ENCODE measurements around the gene RBM44.

The RBM44 gene

DNA sequence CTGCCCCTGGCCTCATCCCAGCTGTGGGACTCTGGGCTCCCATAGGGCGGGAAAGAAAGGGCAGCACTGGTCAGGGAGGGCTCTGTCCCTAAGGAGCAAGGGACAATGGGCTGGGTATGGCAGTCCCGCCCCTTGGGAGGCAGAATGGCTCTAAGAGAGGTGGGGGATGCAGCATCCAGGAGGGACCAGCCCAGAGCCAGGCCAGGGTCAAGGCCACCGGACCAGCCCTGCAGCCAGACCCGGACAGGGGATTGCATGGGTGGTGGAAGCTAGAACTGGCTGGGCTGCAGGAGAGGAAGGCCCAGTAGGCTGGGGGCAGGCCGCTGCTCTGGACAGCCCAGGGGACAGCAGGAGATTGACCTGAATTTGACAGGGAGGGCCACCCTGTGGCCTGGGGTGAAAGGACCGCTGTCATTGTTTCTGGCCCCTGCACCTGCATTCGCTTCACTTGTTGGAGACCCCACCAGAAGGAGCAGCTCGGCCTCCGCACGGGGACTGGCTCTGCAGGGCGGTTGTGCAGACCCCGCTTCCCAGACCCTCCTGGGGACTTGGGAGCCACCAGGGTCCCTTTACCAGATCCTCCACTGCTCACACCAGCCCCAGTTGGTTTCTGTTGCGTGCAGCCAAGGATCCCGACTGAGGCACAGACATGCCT lies 75.4 kb downstream of the RBM44 start:
- no peak for DNase-seq

DNA sequence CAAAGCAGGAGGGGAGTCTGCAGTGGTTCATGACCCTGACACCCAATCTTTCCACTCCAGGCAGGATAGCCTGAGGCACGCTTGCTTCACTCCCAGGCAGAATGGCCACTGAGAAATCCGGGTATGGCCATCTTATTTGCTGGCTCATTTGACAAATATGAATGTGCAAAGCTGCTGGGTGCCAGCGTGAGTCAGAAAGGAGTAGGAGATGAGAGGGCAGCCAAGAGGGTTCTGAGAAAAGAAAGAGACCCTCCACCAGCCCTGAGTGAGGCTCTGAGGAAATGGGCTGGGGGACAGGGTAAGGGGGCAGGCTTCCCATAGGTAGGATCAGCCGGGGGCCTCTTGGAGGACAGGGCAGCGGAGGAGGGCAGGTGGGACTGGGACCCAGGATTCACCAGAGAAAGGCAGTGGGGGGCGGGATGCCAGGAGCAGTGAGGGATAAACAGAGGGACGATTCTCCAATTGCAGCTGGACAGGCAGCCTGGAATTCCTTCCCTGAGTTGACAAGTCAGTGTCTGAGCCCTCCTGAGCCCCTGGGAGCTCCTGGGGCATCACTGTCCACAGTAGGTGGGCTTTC lies 76.1 kb downstream of the RBM44 start:
- DNase-seq = no peak

DNA sequence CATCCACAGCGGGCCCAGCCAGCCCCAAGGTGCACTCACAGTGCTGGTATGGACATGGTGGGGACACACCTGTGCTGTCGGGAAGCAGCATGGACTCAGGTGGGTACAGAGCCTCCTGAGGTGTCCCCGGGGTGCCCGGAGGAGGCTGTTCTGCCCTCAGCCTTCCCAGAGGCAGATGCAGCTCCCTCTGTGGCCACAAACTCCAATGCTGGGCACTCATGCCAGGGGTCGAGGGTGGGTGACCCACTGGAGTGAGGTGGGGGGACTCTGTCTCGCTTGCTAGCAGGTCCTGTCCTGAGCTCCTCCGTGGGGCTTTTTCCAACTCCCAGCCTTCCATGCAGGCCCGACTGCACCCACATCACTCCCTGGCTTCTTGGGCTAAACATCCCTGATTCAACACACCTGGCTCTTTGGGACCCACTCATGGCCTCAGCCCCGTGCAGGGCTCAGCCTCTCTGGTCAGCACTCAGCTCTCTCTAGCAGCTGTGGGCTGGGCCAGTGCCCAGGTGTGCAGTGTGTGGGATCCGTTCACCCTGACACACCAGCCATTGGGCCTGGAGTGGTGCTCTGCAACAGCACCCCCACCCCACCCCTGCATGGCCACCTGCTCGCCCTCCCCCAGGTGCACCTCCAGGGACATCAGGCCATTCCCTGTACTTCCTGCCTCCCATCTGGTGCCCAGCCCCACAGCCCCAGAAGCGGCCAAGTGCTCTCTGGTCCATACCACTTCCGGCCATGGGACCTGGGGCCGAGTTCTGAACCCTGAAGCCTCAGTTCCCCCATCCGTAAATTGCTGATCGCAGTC lies 76.9 kb downstream of the RBM44 start:
- no peak for DNase-seq

DNA sequence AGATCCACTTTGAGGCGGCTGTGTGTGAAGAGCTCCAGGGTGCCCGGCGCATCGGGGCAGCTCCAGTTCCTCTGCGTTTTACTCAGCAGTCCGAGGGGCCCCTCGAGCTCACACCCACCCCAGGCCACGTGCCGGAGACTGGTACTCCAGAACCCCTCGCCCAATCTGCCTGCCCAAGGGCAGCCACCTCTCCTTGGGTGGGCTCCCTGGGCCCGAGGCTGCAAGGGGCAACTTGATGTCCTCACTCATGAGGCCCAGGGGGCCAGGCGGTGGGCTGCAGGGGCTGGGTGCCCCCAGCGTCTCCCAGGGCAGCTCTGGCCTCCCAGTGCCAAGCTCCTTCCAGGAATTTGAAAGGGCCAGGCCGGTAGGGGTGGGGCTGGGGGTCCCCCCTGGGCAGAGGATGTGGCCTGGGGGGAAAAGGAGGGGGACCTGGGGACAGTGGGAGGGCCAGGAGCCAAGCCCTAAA lies 77.5 kb downstream of the RBM44 start:
- no peak for DNase-seq

DNA sequence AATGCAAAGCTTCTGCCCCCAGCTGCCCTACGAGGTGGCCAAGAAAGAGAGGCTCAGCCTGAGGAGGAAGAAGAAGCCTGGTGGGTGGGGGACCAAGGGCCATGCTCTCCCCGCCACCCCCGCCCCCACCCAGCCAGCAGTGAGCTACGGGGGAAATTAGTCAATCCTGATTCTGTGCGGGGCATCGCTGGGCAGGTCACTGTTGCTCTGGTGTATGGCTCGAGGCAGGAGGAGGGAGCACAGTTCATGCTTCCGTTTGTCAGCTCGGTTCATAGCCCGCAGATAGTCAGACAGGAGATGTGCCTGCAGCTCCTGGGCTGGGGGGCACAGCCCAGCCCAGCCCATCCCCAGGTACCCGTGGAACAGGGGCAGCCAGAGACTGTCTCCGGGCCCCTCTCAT lies 78.0 kb downstream of the RBM44 start:
- no peak for DNase-seq

DNA sequence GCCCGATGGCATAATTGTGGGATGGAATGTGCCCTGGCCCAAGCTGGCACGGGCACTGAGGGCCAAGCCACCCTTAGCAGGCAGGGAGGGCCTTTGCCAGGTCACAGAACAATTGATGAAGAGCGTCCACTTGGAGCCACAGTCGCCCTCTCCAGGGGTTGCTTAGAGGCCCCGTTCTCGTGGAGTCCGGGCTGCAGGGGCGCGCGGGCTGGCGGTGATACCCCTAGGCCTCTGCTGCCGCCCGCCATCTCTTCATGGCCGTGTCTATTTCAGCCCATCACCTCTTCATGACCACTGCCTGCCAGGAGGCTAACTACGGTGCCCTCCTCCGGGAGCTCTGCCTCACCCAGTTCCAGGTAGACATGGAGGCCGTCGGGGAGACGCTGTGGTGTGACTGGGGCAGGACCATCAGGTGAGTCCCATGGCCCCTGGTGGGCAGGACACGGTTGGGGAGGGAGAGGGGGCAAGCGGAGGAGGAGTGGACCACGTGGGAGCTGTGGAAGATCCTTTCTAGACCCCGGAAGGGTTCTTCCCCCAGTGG lies 78.4 kb downstream of the RBM44 start:
- DNase-seq = no peak

DNA sequence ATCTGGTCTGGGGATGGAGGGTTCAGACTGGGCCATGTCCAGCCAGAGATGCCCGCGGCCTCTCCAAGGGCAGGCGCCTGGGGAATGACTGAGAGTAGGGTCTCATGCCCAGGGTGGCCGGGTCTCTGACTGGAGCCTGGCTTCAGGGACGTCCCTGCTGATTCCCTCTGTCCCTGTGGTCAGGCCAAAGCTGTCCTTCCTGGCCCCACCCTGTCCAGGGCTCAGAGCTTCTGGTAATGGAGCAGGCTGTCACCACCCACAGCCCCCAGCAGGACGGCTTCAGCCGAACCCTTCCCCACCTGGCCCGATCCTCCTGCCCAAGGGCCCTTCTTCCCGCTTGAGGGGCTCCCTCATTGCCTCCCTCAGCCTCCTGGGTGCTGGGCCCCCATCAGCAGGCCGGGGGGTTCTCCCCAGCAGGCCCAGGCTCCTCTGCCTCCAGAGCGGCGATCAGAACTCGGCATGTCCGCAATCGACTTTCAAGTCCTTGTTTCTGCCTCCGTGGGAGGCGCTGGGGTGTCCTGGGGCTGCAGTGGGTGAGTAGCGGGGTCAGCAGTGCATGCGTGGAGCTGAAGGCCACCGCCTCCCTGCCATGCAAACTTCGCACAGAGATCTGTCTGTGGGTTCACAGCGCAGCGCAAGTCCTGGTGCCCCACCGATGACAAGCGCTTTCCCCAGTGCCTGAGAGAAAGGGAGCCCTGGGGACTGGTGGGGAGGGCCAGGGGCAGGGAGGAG lies 79.2 kb downstream of the RBM44 start:
- no peak for DNase-seq

DNA sequence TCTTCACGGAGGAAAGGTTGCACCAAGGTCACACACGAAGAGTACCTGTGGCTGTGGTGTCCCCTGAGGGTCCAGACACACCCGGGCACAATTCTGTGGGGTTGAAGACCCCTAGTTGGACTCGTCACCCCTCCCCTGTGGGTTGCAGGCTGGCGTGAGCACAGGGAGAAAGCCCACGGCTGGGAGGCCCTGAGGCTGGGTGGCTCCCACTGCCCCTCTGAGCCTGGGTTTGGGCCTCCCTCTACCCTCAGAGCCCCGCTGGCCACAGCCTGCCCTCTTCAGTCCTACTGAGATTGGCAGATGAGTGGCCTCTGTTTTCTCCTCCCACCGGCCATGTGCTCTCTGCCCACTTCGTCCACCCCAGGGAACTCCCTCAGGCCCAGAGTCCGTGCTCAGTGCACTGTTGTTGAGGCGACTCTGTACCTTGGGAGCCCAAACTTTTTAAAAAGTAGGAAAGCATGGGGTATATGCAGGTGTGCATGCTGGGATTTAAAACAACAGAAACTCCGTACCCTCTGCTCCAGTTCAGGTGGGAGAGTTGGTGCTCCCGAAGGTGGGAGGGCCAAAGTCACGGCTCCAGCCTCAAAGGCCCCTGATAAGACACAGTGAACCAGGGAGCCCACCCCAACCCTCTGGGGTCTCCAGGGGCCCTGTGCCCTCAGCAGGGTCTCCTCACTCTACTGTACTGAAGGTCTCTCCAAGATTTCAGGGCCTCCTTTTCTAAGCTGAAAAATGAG lies 79.9 kb downstream of the RBM44 start:
- no peak for DNase-seq

DNA sequence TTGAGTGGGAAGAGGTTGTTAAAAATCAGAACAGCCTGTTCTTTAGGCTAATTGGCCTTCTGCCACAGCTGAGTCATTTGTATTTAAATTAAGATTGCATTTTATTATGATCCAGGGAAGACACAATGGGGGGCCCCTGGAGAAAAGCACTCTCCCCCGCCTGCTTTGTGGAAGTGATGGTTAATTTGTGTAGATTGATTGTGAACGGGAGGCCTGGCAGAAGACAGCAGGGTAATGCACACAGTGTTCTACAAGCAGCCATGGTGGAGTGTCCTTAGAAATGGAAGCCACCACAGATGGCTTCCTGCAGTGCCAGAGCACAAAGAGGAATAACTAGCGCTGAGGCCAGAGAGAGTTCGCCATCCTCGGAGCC lies 80.5 kb downstream of the RBM44 start:
- no peak for DNase-seq

DNA sequence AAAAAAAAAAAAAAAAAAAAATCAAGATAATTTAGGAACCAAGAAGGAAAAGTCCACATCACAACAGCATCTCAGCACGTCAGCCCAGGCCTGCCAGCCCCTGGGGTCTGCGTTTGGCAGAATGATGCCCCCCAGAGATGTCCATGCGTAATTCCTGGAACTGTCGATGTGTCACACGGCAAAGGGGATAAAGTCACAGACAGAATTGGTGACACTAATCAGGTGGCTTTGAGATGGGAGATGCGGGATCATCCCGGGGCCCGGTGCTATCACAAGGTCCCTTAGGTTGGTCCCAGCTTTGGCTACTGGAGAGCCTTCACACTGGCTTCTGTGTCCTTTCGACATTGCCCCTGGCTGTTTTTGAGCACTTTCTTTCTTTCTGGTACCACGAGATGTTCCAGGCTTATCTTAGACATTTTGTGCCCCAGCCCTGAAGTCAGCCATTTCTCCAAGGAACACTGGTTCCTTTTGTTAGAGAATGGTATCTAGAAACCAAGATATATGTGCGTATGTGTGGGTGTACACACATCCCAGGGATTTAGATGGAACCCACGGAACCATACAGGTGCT lies 81.5 kb downstream of the RBM44 start:
- DNase-seq = no peak

DNA sequence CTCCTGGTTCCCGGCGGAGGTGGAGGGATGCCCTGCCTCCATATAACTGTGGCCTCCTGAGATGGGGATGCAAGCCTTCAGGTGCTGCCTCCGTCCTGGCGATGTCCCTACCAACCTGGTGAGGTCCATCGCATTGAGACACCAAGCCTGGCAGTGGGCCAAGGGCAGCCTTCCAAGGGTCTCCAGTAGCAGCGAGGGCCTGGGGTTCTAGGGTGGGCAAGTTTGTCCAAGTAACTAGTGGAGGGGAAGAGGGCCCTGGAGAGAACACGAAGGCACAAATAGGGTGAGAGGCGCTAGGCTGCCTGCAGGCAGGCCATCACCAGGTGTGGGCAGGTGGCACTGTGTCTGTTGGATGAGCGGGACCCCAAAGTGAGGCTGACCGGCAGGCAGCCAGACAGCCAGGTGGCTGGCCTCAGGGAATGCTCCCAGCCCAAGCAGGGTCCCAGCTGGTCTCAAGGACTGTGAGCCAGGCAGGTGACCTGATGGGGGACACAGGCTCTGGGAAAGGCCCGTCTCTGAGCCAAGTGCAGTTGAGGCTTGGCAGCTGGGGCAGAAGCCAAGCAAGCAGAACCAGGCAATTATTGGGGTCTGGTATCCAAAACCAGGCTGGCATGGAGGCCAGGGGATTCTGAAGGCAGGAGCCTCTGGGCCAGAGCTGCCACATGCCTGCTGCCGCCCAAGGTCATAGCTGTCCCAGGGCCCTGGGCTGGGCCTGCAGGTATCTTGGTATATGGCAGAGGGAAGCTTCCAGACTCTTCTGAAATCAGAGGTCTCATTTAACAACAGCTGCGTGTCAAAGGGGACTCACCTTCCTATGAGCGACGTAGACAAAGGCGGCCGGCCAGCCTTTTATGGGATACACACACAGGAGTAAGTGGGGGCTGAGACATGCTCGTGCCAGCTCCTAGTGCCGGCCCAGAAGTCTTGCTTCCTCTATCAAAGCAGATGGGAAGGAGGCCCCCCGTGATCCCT lies 84.2 kb downstream of the RBM44 start:
- DNase-seq = no peak

DNA sequence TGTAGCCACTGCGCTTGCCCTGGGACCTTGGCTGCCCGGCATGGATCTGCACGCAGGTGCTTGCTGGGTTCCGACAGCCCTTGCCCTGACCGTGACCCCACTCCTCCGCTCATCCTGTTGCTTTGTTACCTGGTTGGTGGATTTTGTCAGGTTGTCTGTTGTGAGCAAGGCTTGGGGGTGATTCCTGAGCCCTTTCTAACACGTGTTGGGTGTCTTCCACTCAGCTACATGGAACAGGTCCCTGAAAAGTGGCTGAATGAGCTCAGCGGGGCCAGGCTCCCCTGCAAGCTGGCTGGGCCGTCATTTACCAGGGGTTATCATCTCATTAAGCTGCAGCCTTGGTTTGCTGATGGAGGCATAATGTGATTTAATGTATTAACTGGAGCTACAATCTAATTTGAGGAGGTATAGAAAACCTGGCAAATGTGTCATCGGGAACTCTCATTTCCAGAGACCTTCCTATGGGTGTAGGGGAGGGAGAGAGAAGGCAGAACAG lies 85.4 kb downstream of the RBM44 start:
- DNase-seq = no peak

DNA sequence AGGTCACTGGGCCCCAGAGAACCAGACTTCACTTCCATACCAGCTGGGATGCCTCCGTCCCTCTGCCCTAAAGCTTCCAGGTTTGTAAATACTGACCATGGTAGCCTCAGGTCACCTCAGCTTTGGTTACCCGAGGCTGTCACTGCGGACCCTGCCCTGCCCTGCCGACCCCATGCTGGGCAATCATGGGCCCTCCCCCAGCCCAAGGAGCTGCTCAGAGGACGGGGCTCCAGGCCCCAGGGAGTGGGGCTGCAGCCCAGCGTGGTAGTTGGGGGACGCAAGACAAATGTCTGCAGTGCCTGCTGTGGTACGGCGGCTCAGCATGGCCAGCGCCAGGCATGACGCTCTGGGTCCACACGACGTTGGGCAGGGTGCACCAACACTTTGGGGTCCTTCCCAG lies 86.1 kb downstream of the RBM44 start:
- no peak for DNase-seq

DNA sequence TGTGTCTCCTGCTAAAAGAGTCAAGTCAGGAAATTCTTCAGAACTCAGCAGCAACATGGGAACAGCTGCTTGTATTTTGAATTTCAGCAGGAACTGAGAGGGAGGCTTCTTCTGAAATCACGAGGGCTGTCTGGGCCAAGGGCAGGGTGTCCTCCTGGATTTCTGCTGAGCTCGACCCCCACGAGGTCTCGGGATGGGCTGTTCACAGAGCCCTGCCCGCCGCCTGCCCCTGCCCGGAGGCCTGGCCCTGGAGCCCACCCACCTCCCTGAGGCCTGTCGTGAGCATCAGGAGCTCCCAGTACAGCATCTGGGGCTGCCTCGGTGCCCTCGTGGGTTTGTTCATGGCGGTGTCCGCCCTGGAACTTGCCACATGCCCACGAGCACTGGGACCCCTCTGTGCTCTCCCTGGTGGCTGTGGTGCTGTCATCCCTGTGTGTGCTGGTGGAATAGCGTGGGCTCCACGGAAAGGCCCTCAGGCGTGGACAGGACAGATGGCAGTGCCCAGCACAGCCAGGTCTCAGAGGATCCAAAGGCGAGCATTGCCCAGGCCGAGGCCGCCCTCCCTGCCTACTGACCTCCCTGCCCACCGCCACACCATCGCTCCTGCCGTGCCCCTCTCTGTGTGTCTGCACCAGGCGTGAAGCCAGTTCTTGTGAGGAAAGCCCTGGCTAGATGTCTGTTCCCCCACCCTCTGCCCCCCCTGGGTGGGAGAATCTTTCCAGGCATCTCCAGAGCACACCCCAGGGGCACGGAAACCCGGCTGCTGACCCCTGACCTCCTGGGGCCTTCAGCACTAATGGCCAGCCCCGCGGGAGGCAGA lies 86.7 kb downstream of the RBM44 start:
- no peak for DNase-seq

DNA sequence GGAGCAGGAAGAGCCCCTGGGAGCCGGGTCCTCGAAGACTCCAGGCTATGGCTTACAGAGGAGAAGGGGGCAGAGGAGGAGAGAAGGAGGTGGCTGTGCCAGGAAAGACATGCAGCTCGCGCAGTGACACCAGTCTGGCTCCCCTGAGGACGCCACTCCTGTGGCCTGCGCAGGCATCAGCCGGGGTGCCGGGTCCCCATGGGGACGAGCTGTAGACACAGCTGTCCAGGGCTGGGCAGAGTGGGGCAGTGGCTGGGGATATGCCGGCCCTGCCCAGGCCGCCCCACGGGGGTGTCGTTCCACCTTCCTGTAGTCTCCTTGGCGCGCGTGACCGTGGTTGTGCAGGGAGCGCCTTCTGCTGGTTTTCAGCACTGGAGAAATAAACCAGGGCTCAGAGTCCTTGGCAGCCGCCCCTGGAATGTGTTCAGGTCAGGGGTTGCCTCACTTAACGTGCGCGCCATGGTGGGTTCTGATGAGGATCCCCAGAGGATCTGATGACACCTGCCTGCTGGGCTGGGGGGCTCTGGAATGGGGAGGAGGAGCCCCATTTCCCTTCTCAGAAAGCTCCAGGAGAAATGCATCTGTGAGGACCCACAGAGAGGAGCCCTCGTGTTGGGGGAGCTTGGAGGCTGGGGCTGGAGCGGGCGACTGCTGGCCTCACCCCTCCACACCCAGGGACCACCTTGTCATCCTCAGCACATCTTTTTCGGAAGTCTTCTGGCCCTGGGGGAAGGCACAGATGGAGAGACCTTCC lies 87.5 kb downstream of the RBM44 start:
- DNase-seq = no peak

DNA sequence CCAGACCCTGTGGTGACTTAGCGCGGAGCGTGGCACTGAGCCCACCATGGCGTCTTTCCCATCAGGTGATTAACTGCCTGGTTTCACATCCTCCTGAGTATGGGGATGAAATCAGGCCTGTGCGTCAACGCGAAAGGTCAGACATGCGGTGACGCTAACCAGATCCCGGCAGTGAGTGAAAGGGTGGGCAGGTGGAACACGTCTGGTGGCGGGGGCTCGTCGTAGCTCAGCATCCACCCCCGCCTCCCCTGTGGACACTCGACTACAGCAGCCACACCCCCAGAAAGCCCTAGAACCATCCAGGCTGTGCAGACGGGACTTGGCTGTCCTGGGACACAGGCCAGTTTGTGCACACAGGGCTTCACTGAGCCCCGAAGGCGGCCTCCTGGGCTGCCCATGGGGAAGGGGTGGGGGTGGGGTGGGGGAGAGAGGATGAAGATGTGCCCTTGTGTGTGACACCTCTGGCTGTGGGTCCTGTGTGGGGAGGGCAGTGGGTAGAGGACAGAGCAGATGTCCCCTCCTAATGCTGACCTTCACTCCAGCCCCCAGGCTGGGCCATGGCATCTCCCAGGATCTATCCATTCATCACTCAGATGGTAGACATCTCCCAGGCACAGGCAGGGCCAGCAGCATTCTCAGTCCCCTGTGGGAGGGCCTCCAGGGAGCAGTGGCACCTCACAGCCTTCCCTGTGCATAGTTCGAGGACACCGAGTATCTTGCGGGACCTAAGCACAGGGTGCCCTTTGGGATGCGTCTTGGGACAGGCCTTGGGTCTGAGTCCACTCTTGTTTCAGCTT lies 88.3 kb downstream of the RBM44 start:
- DNase-seq = no peak

DNA sequence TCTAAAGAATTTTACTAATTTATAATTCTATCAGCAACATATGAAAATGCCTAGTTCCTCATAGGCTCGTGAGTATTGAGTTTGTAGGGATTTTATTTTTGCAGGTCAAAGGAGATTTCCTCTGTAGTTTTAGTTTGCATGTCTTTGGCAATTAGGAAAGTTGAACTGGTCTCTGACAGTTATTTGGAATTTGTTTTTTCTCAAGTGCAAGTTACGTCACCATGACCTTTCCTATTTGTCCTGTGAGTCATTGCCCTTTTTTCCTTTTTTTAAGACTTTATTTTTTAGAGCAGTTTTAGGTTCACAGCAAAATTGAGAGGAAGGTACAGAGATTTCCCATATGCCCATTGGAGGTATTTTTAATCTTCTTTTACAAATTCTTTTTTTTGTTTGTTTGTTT lies 89.8 kb downstream of the RBM44 start:
- DNase-seq = no peak

DNA sequence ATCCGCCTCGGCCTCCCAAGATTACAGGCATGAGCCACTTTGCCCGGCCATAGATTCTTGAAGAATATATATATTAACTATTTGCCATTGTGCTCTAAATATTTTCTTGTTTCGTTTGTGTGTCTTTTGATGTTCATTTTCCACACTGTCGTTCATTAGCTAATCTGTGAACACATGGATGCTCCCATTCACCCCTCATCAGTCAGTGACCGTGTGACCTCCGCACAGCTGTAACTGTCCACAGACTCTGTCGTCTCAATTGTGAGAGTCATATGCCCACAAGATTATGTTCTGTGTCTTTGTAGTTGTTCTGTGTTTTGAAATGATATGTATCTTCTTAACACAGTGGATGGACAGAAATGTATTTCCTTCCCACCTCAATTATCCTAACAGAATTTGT lies 90.4 kb downstream of the RBM44 start:
- DNase-seq = no peak
